Mucosa of rectum (tissue), 2 donors: ENCODE results near the gene MMP13.
"Not testable (repeated sequence)": the region's sequence is repeated elsewhere in the genome, so short reads cannot be mapped to it uniquely, and the experiment has no call there.

ENCODE experiments used
- H3K27ac ChIP-seq, 2 donors: one replicate each; pipeline ENCODE4 v1.7.0; 2013; ENCODE audit warnings: inconsistent platforms in 2 of 2, low read depth in 2 of 2, low read length in 2 of 2
- H3K27me3 ChIP-seq, 2 donors: one replicate each; pipeline ENCODE4 v1.7.0; 2013; ENCODE audit warnings: low read length in 2 of 2; ENCODE audit not compliant: control insufficient read depth in 2 of 2, insufficient read depth in 2 of 2
- H3K36me3 ChIP-seq, 2 donors: one replicate each; pipeline ENCODE4 v1.7.0; 2013; ENCODE audit warnings: low read length in 2 of 2; ENCODE audit not compliant: control insufficient read depth in 2 of 2, insufficient read depth in 2 of 2
- H3K4me1 ChIP-seq, 2 donors: one replicate each; pipeline ENCODE4 v1.7.0; 2013; ENCODE audit warnings: low read length in 2 of 2, mild to moderate bottlenecking in 1 of 2; ENCODE audit not compliant: control insufficient read depth in 2 of 2, insufficient read depth in 2 of 2
- H3K4me3 ChIP-seq, 2 donors: one replicate each; pipeline ENCODE4 v1.7.0; 2013; ENCODE audit warnings: low read length in 2 of 2
- H3K9ac ChIP-seq, 2 donors: one replicate each; pipeline ENCODE4 v1.7.0; 2013; ENCODE audit warnings: low read length in 2 of 2, low read depth in 1 of 2, mild to moderate bottlenecking in 1 of 2
- H3K9me3 ChIP-seq, 2 donors: one replicate each; pipeline ENCODE4 v1.7.0; 2013; ENCODE audit warnings: low read length in 2 of 2; ENCODE audit not compliant: control insufficient read depth in 2 of 2
- donor health status: healthy.
- donor health status: Normal muscosa, but diverticular disease.

Gene MMP13

GRCh38 chr11:102955624-102956023 lies at the start of gene MMP13:
Gene MMP13 (minus strand): TSS chr11:102955732. CDS start chr11:102955705, 27 bp downstream.
- Histone ChIP-seq H3K27me3 (no peaks in the 10 kb centered on the region), H3K9ac (no peak within 1 kb of the TSS), H3K4me1 (no peaks in the 10 kb centered on the region), H3K9me3 (no peaks in the 10 kb centered on the region), H3K27ac (no peak within 1 kb of the TSS), H3K4me3 (no peak within 1 kb of the TSS), H3K36me3 (no peaks in the 10 kb centered on the region)

- H3K9ac ChIP-seq, H3K27me3 ChIP-seq, H3K9me3 ChIP-seq, H3K4me3 ChIP-seq, H3K27ac ChIP-seq, H3K4me1 ChIP-seq, H3K36me3 ChIP-seq: not testable (repeated sequence)
Observed at GRCh38 chr11:103004234-103004633, 48.7 kb upstream of the MMP13 start.

GRCh38 chr11:102994105-102994504 lies 38.6 kb upstream of the MMP13 start:
- Histone ChIP-seq H3K27me3 (peaks cover 0 to 3% of the 10 kb centered on the region in 2 donors), H3K4me3 (no peak overlapping the region), H3K9ac (no peak overlapping the region), H3K36me3 (no peaks in the 10 kb centered on the region), H3K27ac (no peak overlapping the region), H3K4me1 (no peaks in the 10 kb centered on the region), H3K9me3 (no peaks in the 10 kb centered on the region)

GRCh38 chr11:102991776-102992175 lies 36.2 kb upstream of the MMP13 start:
- no peaks in the 10 kb centered on the region for H3K4me1 ChIP-seq
- H3K36me3 ChIP-seq, result no peaks in the 10 kb centered on the region
- no peak overlapping the region for H3K9ac ChIP-seq
- H3K27me3 ChIP-seq, result peaks cover 0 to 3% of the 10 kb centered on the region in 2 donors
- H3K9me3 ChIP-seq, result no peaks in the 10 kb centered on the region
- H3K4me3 ChIP-seq, result no peak overlapping the region
- H3K27ac ChIP-seq, result no peak overlapping the region

- no peak overlapping the region for H3K27ac ChIP-seq
- no peaks in the 10 kb centered on the region for H3K9me3 ChIP-seq
- no peak overlapping the region for H3K9ac ChIP-seq
- H3K27me3 ChIP-seq, result peaks cover 0 to 3% of the 10 kb centered on the region in 2 donors
- no peak overlapping the region for H3K4me3 ChIP-seq
- H3K4me1 ChIP-seq, result no peaks in the 10 kb centered on the region
- H3K36me3 ChIP-seq, result no peaks in the 10 kb centered on the region
Observed at GRCh38 chr11:102990145-102990544, 34.6 kb upstream of the MMP13 start.

GRCh38 chr11:102989379-102990047 lies 34.0 kb upstream of the MMP13 start:
- Histone ChIP-seq H3K27ac (no peak overlapping the region), H3K9ac (no peak overlapping the region), H3K27me3 (peaks cover 0 to 3% of the 10 kb centered on the region in 2 donors), H3K9me3 (no peaks in the 10 kb centered on the region), H3K4me3 (no peak overlapping the region), H3K36me3 (no peaks in the 10 kb centered on the region), H3K4me1 (no peaks in the 10 kb centered on the region)

GRCh38 chr11:102986815-102987214 lies 31.3 kb upstream of the MMP13 start:
- Histone ChIP-seq H3K27me3 (peaks cover 0 to 3% of the 10 kb centered on the region in 2 donors), H3K9me3 (no peaks in the 10 kb centered on the region), H3K9ac (no peak overlapping the region), H3K36me3 (no peaks in the 10 kb centered on the region), H3K4me1 (no peaks in the 10 kb centered on the region), H3K27ac (no peak overlapping the region), H3K4me3 (no peak overlapping the region)

GRCh38 chr11:102985850-102986249 lies 30.3 kb upstream of the MMP13 start:
- Histone ChIP-seq H3K4me3 (no peak overlapping the region), H3K36me3 (no peaks in the 10 kb centered on the region), H3K27ac (no peak overlapping the region), H3K9ac (no peak overlapping the region), H3K27me3 (peaks cover 0 to under 1% of the 10 kb centered on the region in 2 donors), H3K9me3 (no peaks in the 10 kb centered on the region), H3K4me1 (no peaks in the 10 kb centered on the region)

- Histone ChIP-seq H3K27ac (no peak overlapping the region), H3K36me3 (no peaks in the 10 kb centered on the region)
Observed at GRCh38 chr11:102983486-102983885, 28.0 kb upstream of the MMP13 start.

GRCh38 chr11:102981324-102981910 lies 25.9 kb upstream of the MMP13 start:
- Histone ChIP-seq H3K9ac (no peak overlapping the region), H3K27ac (no peak overlapping the region), H3K27me3 (no peaks in the 10 kb centered on the region), H3K9me3 (no peaks in the 10 kb centered on the region), H3K36me3 (no peaks in the 10 kb centered on the region), H3K4me1 (no peaks in the 10 kb centered on the region), H3K4me3 (no peak overlapping the region)

More at GRCh38 chr11:102983486-102983885, 28.0 kb upstream of the MMP13 start:
- Histone ChIP-seq H3K9ac (no peak overlapping the region), H3K4me3 (no peak overlapping the region), H3K4me1 (no peaks in the 10 kb centered on the region), H3K9me3 (no peaks in the 10 kb centered on the region), H3K27me3 (no peaks in the 10 kb centered on the region)
